ENCODE data around the gene PRM2.
A peak's percentile ranks its signal among the peaks of the same experiment; 100 is the strongest.
"Not testable (repeated sequence)": the region's sequence is repeated elsewhere in the genome, so short reads cannot be mapped to it uniquely, and the experiment has no call there.

PRM2 gene

DNA sequence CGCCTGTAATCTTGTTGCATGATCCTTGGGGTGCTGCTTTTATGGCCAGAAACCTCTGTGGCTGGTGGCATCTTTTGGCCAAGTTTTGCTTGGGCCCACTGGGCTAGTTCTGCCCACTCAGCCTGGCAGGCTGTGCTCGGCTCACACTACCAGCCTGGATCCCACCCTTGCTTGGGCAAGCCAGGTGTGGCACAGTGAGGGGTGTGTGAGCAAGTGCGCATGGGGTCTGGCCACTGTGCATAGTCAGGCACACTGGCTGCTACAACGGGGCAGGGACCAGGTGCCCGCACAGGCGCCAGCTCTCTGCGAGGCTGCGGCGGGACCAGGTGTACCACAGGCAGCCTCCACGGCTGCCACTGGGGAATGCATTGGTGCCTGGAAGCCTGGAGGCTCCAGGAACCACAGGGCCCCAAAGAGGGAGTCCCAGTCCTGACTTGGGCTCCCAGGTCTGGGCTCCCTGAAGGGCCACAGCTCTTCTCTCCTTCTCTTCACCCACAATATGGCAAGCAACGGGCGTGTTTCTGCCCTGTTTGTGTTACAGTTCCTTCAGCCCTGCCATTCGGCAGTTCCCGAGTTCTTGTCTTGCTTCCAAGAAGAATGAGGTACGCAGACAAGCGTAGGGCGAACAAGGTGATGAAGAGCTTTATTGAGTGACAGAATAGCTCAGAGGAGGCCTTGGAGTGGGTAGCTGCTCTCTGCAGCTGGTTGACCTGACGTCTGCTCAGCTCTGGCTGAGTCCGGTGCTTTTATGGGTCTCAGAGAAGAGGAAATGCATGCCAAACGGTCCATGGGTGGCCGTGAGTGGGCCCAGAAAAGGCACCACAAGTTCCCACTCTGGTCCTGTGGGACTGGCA is 31.6 kb upstream of the PRM2 start:
- DNase-seq (ENCODE audit: low read depth in 2 of 2) = no peak

DNA sequence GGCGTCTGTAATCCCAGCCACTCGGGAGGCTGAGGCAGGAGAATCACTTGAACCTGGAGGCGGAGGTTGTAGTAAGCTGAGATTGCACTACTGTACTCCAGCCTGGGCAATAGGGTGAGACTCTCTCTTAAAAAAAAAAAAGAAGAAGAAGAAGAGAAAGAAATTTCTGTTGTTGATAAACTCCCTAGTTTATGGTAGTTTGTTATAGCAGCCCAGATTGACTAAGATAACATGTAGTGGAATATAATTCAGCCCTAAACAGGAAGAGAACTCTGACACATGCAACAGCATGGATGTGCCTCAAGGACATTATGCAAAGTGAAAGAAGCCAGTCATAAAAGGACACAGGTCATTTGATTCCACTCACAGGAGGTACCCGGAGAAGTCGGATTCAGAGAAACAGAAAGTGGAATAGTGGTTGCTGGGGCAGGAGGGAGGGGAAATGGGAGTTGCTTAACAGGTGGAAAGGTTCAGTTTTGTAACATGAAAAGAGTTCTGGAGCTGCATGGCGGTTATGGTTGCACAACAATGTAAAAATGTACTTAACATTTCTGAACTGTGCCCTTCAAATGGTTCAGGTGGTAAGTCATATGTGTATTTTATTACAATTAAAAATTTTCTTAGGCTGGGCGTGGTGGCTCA is 30.8 kb upstream of the PRM2 start:
- no peak for DNase-seq (ENCODE audit: low read depth in 2 of 2)

GRCh38 chr16:11306381-11306780 is 30.1 kb upstream of the PRM2 start:
- no peak for DNase-seq (ENCODE audit: low read depth in 2 of 2)

DNA sequence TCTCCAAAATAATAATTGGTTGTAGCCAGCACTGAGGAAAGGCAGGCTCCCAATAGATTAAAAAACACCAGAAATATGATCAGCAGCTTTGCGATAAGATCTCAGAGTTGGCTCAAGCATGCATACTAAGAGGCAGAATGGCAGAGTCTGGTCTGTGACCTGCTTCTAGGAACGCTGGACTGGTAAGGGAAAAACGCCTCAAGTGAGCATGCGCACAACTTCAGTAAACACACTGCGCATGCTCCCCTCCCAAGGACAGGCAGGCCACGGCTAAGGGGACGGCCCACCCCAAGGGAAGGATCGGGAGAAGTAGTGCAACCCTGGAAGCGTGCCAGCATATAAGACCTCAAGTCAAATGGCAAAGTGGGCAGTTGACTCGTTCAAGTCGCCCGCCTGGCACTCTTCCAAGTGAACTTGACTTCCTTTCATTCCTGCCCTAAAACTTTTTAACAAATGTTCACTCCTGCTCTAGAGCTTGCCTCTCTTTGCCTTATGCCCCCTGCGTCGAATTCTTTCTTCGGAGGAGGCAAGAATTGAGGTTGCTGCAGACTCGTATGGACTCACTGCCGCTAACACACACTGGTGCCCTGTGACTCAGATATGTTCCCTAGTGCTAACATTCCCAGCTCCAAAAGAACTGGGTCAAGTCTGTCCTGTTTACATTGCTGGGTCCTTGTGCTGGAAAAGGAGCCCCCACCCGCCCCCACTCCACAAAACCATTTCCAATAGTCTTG is 27.3 kb upstream of the PRM2 start:
- no peak for DNase-seq (ENCODE audit: low read depth in 2 of 2)

GRCh38 chr16:11302977-11303376 is 26.7 kb upstream of the PRM2 start:
- no peak for DNase-seq (ENCODE audit: low read depth in 2 of 2)

DNA sequence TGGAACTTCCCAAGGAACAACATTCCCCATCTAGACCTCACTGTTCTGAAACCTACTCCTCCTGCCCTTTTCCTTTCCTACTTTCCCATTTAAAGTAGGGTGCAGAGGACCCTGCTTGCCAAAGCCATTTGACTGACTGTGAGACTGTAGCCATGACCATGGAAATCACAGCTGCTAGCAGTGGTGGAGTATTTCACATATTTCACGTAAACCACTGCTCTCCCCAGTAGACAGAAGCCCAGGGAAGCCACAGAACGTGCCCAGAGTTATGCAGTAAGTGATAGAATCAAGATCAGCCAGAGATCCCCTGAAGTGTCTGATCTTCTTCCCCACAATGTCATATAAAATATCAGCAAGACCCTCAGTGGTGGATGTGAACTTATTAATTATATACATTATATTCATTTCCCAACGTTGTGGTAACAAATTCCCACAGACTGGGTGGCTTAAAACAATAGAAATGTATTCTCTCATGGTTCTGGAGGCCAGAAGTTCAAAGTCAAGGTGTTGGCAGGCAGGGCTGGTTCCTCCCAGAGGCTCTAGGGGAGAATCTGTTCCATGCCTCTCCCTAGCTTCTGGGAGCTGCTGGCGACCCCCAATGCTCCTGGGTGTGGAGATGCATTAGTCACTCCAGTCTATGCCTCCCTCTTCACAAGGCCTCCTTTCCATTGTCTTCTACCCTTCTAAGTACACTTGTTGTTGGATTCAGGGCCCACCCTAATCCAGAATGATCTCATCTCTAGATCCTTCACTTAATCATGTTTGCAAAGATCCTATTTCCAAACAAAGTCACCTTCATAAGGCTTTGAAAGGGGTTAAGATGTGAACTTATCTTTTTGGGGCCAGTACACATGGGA is 25.6 kb upstream of the PRM2 start:
- no peak for DNase-seq (ENCODE audit: low read depth in 2 of 2)

DNA sequence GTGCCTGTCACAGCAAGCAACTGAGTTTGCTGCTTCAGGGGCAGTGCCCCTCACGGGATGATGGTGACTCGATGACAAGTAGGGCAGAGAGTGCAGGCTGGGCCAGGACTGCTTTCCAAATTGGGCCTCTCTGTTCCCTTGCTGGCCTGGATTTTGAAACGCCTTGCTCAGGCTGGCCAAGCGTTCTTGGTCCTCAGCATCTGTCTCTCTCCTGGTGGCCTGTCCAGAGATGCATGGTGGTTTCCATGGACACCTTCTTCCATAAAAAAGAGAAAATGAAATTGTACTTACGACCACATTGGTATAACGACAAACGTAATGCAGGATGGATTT is 24.2 kb upstream of the PRM2 start:
- DNase-seq (ENCODE audit: low read depth in 2 of 2) = no peak

DNA sequence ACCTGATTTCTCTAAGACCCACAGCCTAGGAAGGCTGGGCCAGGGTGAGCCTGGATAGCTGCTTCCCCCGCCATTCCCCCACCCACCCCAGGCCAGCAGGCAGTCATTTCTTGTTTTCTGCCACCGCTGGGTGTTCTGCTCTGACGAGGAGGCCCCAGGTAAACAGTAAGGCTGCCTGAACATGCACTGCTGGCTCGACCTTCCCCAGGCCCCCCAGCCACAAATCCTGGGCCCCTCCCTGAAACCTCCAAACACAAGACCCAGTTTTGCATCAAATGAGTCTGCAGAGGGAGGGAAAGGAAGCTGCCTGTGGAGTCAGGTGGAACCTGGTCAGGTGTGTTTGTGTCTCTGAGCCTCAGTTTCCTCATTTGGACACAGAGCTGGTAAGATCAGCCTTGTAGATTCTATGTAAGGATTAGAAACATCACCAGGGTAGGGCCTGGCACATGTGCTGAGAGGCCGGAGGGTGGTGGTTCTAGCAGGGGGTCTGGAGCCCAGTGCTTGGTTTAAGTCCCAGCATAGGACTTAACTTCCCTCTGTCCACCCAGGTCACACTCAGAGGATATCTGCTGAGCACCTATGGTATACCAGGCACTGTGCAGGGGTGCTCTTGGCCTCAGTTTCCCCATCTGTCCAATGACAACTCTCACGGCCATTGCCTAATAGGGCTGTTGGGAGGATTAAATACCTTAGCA is 23.7 kb upstream of the PRM2 start:
- DNase-seq (ENCODE audit: low read depth in 2 of 2) = no peak

- DNase-seq (ENCODE audit: low read depth in 2 of 2) = not testable (repeated sequence)
These were observed 22.8 kb upstream of the PRM2 start for GRCh38 chr16:11298950-11299547.

DNA sequence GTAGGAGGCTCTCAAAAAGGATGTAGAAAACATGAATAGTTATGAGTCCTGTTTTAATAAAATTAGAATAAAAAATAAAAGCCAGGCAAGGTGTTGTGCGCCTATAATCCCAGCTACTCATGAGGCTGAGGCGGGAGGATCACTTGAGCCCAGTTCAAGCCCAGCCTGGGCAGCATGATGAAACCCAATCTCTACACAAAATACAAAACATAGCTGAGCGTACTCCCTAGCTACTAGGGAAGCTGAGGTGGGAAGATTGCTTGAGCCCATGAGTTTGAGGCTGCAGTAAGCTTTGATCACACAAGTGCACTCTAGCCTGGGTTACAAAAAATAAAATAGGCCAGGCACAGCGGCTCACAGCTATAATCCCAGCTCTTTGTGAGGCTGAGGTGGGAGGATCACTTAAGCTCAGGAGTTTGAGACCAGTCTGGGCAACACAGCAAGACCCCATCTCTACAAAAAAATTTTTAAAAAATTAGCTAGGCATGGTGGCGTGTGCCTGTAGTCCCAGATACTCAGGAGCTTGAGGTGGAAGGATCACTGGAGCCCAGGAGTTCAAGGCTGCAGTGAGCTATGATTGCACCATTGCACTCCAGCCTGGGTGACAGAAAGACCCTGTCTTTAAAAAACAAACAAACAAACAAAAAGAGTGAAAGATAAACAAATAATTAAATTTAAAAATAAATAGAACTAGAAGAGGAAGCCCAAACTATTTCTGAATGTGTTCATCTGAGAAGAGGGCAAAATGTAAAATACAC is 22.0 kb upstream of the PRM2 start:
- no peak for DNase-seq (ENCODE audit: low read depth in 2 of 2)

DNA sequence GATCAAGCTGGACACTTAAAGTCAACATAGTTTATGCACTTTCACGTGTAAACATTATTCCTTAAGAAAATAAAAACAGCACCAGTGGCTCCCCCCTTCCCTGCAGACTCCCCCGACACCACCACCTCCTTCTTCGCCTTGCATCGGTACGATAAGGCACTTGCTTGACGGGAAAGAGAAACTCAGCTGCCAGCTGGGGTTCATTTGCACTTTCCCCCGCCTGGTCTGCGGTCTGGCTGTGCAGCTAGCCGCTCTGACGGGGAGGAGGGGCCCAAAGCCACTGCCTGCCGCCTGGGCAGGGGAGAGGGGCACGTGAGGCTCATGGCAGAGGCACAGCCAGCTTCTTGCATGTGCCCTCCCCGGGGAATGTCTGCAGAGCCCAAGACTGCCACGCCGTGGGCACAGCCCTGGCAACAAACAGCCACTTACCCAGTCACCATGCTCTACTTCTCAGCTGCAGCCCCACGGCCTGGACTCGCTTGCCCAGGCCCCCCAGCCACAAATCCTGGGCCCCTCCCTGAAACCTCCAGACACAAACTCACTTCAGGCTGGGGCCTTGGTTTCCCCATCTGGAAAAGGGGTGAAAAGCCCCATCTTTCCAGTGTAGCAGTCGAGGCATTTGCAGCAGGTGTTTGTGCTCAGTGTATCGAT is 21.3 kb upstream of the PRM2 start:
- DNase-seq (ENCODE audit: low read depth in 2 of 2) = peak; percentile 32 to 56

DNA sequence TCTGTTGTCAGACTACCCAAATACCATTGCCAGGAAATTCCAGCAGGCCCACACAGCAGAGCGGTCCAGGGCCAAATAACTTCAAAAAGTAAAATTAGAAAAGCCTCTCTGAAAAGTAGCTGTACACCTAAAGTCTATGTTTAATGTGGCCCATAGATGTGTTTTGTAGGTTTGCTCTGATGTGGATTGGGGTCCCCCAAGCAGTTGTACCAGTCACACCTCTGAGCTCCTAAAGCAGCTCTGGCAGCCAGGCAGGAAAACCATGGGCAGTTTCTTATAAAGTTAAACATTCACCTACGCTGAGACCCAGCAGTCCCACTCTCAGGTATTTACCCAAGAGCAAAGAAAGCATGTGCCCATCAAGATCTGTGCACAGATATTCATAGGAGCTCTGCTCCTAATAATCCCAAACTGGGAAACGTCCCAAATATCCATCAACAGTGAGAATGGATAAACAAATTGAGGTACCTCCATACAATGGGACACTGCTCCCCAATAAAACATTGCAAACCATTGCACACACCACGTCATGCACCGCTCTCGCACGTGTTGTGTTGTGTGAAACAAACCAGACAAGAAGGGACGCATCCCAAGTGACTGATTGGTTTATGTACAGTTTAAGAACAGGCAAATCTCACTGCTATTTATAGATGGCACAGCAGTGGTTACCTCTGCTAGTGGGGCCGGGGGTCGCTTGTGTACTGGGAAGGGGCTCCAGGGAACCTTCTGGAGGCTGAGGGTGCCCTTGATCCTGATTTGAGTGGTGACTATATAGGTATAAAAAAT is 20.6 kb upstream of the PRM2 start:
- no peak for DNase-seq (ENCODE audit: low read depth in 2 of 2)

GRCh38 chr16:11296351-11296705 is 20.0 kb upstream of the PRM2 start:
- DNase-seq (ENCODE audit: low read depth in 2 of 2) = no peak

GRCh38 chr16:11295672-11296071 is 19.4 kb upstream of the PRM2 start:
- no peak for DNase-seq (ENCODE audit: low read depth in 2 of 2)

DNA sequence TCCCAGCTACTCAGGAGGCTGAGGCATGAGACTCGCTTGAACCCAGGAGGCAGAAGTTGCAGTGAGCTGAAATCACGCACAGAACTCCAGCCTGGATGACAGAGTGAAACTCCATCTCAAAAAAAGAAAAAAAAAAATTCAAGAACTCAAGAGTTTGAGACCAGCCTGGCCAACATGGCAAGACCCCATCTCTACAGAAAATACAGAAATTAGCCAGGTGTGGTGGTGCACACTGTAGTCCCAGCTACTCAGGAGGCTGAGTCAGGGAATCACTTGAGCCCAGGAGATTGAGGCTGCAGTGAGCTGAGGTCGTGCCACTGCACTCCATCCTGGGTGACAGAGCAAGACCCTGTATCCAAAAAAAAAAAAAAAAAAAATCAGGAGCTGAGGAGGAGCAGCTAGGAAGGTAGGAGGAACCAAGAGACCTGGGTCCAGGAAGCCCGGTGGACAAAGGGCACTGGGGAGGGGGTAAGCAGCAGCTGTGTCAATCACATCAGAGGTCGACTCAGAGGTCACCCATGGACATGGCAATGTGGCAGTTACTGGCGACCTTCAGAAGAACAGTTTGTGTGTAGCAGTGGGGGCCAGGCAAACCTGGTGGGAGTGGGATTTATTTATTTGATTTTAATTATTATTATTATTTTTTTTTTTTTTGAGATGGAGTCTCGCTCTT is 15.9 kb upstream of the PRM2 start:
- no peak for DNase-seq (ENCODE audit: low read depth in 2 of 2)

GRCh38 chr16:11291091-11291703 is 14.9 kb upstream of the PRM2 start:
- DNase-seq (ENCODE audit: low read depth in 2 of 2) = no peak

- no peak for DNase-seq (ENCODE audit: low read depth in 2 of 2)
These were observed 14.0 kb upstream of the PRM2 start for GRCh38 chr16:11290102-11290893.
